Prostate gland (tissue), 2 donors: ENCODE data around the gene TFF3. TPM values are rescaled to one million over a fixed set of nuclear protein-coding genes. Genes with fewer than 3 reads are reported as not detected.

Source experiments
- DNase-seq: peaks from one replicate; pipeline ENCODE4 v3.0.0-alpha.2; 2019; ENCODE audit warnings: low spot score
- H3K27ac ChIP-seq, 2 donors: fragments of 200-600 bp; sonication (generic); 2 replicates each; pipeline ENCODE4 v1.5.1; 2017 to 2019
- H3K27me3 ChIP-seq: fragments of 200-600 bp; sonication (generic); replicated peaks from 2 replicates; pipeline ENCODE4 v1.5.1; 2019; ENCODE audit not compliant: insufficient read depth
- H3K36me3 ChIP-seq, 2 donors: fragments of 200-600 bp; sonication (generic); 1 replicate in 1 of 2; 2 replicates in 1 of 2; pipeline versions ENCODE4 v1.5.1 to v1.8.1; 2017 to 2019
- H3K4me1 ChIP-seq: fragments of 200-600 bp; sonication (generic); replicated peaks from 2 replicates; pipeline ENCODE4 v1.5.1; 2019
- H3K4me3 ChIP-seq, 2 donors: fragments of 200-600 bp; sonication (generic); 2 replicates each; pipeline ENCODE4 v1.5.1; 2017 to 2019
- H3K9me3 ChIP-seq: fragments of 200-600 bp; sonication (generic); 2 replicates; pipeline ENCODE4 v1.5.1; 2017
- CTCF ChIP-seq, 4 experiments: fragments of 200-600 bp in 2 of 4; fragments of 450-650 bp in 2 of 4; sonication (generic) in 2 of 4; IDR thresholded peaks; 1 replicate in 3 of 4; 2 replicates in 1 of 4; pipeline ENCODE4 v1.5.1; 2016 to 2019; ENCODE audit warnings: antibody characterized with exemption in 4 of 4, mild to moderate bottlenecking in 2 of 4, moderate library complexity in 2 of 4
- POLR2A ChIP-seq: fragments of 450-650 bp; IDR thresholded peaks from one replicate; pipeline ENCODE4 v1.6.1; 2016; ENCODE audit warnings: antibody characterized with exemption, mild to moderate bottlenecking
- POLR2AphosphoS5 ChIP-seq: sonication (generic); formaldehyde crosslinking; IDR thresholded peaks from one replicate; pipeline ENCODE4 v1.6.1; 2017; ENCODE audit warnings: antibody characterized with exemption
- WGBS: methylation state at CpG from one replicate; pipeline ENCODE4 v1.1.5; 2018; 5-methylcytosine and 5-hydroxymethylcytosine counted together
- intact Hi-C: fragments of 100-400 bp; cut with DNase I; formaldehyde crosslinking; loops from one replicate; pipeline ENCODE4 v1.14.2; 2022
- total RNA-seq, 2 donors: library from RNA; depleted of rRNA; stranded (reverse); fragments of >200 nt; gene quantifications; one replicate each; pipeline ENCODE4 v1.1.0, GENCODE V29; 2016

TFF3 gene
- total RNA-seq, 2 donors from 2014 or later = 30.6 to 49.8 TPM

DNA sequence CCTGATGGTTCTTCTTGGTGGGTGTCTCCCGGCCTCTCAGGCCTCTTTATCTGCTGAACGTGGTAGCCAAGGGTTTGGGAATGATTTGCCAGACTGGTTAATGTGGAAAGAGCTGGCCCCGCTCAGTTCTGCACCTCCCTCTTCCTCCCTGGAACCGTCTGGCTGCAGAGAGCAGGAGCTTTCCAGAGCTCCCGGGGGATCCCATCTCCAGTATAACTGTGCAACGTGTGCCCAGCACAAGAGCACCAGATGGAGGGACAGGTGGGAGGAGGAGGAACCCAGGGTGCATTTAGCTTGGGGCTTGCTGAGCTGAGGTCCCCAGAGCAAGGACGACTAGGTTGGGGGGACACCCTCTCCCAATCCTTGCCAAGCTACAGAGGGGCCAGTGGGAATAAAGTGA, 46.1 kb upstream of the TFF3 start:
- Histone ChIP-seq H3K9me3 (no peaks in the 10 kb centered on the region), H3K36me3 (no peaks in the 10 kb centered on the region), H3K27ac (no peak overlapping the region), H3K4me1 (no peaks in the 10 kb centered on the region), H3K4me3 (no peak overlapping the region), H3K27me3 (no peaks in the 10 kb centered on the region)
- WGBS = 43% methylated on average over 7 of the region's 7 CpGs
- TF ChIP-seq POLR2A = no peak
- no peak for TF ChIP-seq CTCF (IDR thresholded peaks at IDR 0.05)
- no peak for TF ChIP-seq POLR2AphosphoS5
- no peak for DNase-seq
- intact Hi-C loops = no loop called here

DNA sequence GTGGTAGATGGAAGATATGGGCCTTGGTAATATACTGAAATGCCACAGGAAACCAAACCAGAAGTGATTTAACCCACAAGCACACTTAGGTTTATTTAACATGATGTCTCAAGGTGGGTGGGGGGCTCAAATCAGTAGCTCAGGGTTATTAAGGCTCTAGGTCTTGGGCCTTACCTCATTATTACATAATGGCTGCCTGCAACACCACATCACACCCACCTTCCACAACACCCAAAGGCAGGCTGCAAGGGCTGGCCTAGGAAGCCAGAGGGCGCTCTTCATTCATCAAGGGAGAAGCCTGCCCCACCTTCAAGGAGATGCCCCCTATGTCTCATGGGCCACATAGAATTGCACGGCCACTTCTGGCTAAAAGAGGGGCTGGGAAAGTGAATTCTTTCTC, 45.1 kb upstream of the TFF3 start:
- Histone ChIP-seq H3K27ac (no peak overlapping the region), H3K27me3 (no peaks in the 10 kb centered on the region), H3K4me3 (no peak overlapping the region), H3K4me1 (no peaks in the 10 kb centered on the region), H3K9me3 (no peaks in the 10 kb centered on the region), H3K36me3 (no peaks in the 10 kb centered on the region)
- WGBS = 83% methylated on average over 2 of the region's 2 CpGs
- TF ChIP-seq POLR2A (no peak), CTCF (IDR thresholded peaks at IDR 0.05) (no peak)
- no peak for DNase-seq
- intact Hi-C loops = no loop called here

- Histone ChIP-seq H3K27me3 (no peaks in the 10 kb centered on the region), H3K36me3 (no peaks in the 10 kb centered on the region), H3K4me3 (no peak overlapping the region), H3K4me1 (no peaks in the 10 kb centered on the region), H3K9me3 (no peaks in the 10 kb centered on the region), H3K27ac (no peak overlapping the region)
- intact Hi-C loops = no loop called here
- 90% methylated on average over 13 of the region's 13 CpGs for WGBS
- no peak for TF ChIP-seq POLR2AphosphoS5
- TF ChIP-seq CTCF (IDR thresholded peaks at IDR 0.05) = no peak
- no peak for TF ChIP-seq POLR2A
- DNase-seq = no peak
These were observed 43.7 kb upstream of the TFF3 start for GRCh38 chr21:42358937-42359336.

DNA sequence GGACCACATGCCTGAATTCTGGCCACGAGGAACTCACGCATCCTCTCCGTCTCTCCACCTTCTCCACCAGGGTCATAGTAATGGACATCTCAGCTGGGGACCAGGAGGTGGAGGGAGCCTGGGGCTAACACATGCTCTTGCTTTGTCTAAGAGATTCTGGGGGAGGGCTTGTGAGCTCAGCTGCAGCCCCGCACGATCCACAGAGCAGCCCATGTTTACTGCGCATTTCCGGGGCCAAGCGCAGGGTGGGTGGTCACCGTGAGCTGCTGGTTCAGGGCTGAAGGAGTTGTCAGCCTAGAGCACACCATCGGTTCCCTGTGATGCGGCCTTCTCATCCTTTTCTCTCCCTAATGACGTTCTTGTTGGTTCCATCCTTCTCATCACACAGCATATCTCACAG, 43.1 kb upstream of the TFF3 start:
- H3K9me3 ChIP-seq = no peaks in the 10 kb centered on the region
- no peak overlapping the region for H3K27ac ChIP-seq
- no peaks in the 10 kb centered on the region for H3K27me3 ChIP-seq
- TF ChIP-seq POLR2A (no peak), CTCF (IDR thresholded peaks at IDR 0.05) (no peak), POLR2AphosphoS5 (no peak)
- intact Hi-C loops = no loop called here
- no peaks in the 10 kb centered on the region for H3K36me3 ChIP-seq
- no peaks in the 10 kb centered on the region for H3K4me1 ChIP-seq
- 97% methylated on average over 12 of the region's 12 CpGs for whole genome bisulfite sequencing
- no peak overlapping the region for H3K4me3 ChIP-seq
- DNase-seq = no peak

DNA sequence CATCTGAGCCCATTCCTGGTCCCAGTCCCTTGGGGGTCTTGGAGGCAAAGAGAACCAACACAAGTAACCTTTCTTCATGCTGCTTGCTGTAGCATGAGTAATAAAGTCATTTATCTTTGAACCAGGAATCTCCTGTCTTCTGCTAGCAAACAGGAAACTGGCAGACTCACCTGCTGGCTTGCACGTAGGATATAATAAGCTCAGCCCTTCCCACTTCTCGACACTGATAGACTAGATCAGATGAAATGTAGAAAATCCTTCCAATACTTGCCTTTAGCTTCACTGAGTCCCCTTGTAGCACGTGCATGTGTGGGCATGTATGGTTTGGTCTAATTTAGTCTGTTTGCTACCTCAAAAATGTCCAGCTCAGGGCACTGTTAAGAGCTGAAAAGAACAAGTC, 42.1 kb upstream of the TFF3 start:
- no peaks in the 10 kb centered on the region for H3K36me3 ChIP-seq
- intact Hi-C loops = no loop called here
- no peak overlapping the region for H3K4me3 ChIP-seq

More for the DNA sequence above, 42.1 kb upstream of the TFF3 start:
- 46% methylated on average over 3 of the region's 3 CpGs for WGBS
- Histone ChIP-seq H3K27me3 (no peaks in the 10 kb centered on the region), H3K9me3 (no peaks in the 10 kb centered on the region), H3K27ac (no peak overlapping the region), H3K4me1 (no peaks in the 10 kb centered on the region)
- TF ChIP-seq CTCF (IDR thresholded peaks at IDR 0.05) (no peak), POLR2A (no peak)
- no peak for DNase-seq
